Naive thymus-derived CD8-positive, alpha-beta T cell (primary cell): Measurements from ENCODE around the gene PRAMEF26. TPM values are rescaled to one million over a fixed set of nuclear protein-coding genes. Genes with fewer than 3 reads are reported as not detected.
"Not testable (repeated sequence)": the region's sequence is repeated elsewhere in the genome, so short reads cannot be mapped to it uniquely, and the experiment has no call there.

Experiments used
- ATAC-seq, 2 donors: fragments of 150-1000 bp; cut with Tn5 transposase in 1 of 2; sonication (Bioruptor Pico), chemical (Tn5 transposase) in 1 of 2; 1 replicate in 1 of 2; 2 replicates in 1 of 2; pipeline ENCODE4 v1.10.0; 2021; ENCODE audit warnings: mild to moderate bottlenecking in 2 of 2, moderate library complexity in 2 of 2
- POLR2A ChIA-PET: fragments of 350-600 bp; sonication (Branson Sonifier 250); formaldehyde crosslinking; loops from one replicate; lab custom pipeline; 2021; ENCODE audit warnings: antibody characterized with exemption; lab: Charles Lee
- DNase-seq, 10 donors: peaks; one replicate each; pipeline versions ENCODE4 v3.0.0 to v3.0.0-alpha.2; 2020 to 2022
- H3K27ac Mint-ChIP-seq, 10 donors: one replicate each; pipeline ENCODE4 v1.8.0; 2020 to 2022; ENCODE audit warnings: mild to moderate bottlenecking in 10 of 10, mixed read lengths in 10 of 10, moderate library complexity in 4 of 10, inconsistent platforms in 1 of 10
- H3K27me3 Mint-ChIP-seq, 5 donors: one replicate each; pipeline ENCODE4 v1.8.0; 2021 to 2022; ENCODE audit warnings: mixed read lengths in 5 of 5
- H3K36me3 Mint-ChIP-seq, 3 donors: one replicate each; pipeline ENCODE4 v1.8.0; 2020 to 2022; ENCODE audit warnings: mixed read lengths in 3 of 3, mild to moderate bottlenecking in 2 of 3, inconsistent platforms in 1 of 3
- H3K4me1 Mint-ChIP-seq, 4 donors: one replicate each; pipeline ENCODE4 v1.8.0; 2021 to 2022; ENCODE audit warnings: mixed read lengths in 4 of 4
- H3K4me3 Mint-ChIP-seq, 10 donors: one replicate each; pipeline ENCODE4 v1.8.0; 2020 to 2022; ENCODE audit warnings: mild to moderate bottlenecking in 10 of 10, mixed read lengths in 10 of 10, moderate library complexity in 6 of 10, inconsistent platforms in 1 of 10
- H3K9me3 Mint-ChIP-seq, 9 donors: one replicate each; pipeline ENCODE4 v1.8.0; 2020 to 2022; ENCODE audit warnings: mixed read lengths in 9 of 9, mild to moderate bottlenecking in 3 of 9, inconsistent platforms in 1 of 9, moderate library complexity in 1 of 9
- polyA plus RNA-seq, 3 donors: library from polyadenylated mRNA; unstranded; fragments of 300-500 nt; fragmentation: Illumina TruSeq; gene quantifications; one replicate each; pipeline ENCODE4 v1.2.3, GENCODE V29; 2021
- total RNA-seq, 8 experiments: library from RNA in 2 of 8; stranded (reverse) in 2 of 8; gene quantifications; one replicate each; pipeline ENCODE4 v1.2.3 and lab custom pipeline; 2021 to 2026

PRAMEF26 gene
- total RNA-seq = not detected
- not detected for polyA plus RNA-seq
- total RNA-seq (lab: John Stamatoyannopoulos, UW) = 0 reads per million in 6 experiments

DNA sequence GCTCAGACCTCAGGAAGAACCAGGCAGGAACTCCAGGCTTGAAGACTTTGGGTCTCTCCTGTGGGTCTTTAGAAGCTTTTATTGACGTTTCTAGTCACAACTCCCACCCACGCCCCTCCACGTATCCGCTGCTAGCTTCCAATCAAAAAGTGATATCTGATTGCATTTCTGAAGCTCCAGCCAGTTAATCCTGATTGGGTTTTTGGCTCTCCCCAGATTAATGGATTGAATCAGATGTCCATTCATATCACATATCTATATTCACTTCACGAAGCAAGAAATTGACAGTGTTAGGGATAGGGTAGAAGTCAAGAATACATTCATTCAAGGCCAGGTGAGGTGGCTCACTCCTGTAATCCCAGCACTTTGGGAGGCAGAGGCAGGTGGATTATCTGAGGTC lies at the start of gene PRAMEF26:
TSS of gene PRAMEF26 (minus strand) at position 101 of the 400 bp plus-strand sequence. CDS start 2,914 bp downstream, outside the sequence.
- H3K9me3 Mint-ChIP-seq, H3K27ac Mint-ChIP-seq, H3K4me1 Mint-ChIP-seq, DNase-seq, H3K4me3 Mint-ChIP-seq, POLR2A ChIA-PET, H3K36me3 Mint-ChIP-seq, H3K27me3 Mint-ChIP-seq, ATAC-seq: not testable (repeated sequence)

DNA sequence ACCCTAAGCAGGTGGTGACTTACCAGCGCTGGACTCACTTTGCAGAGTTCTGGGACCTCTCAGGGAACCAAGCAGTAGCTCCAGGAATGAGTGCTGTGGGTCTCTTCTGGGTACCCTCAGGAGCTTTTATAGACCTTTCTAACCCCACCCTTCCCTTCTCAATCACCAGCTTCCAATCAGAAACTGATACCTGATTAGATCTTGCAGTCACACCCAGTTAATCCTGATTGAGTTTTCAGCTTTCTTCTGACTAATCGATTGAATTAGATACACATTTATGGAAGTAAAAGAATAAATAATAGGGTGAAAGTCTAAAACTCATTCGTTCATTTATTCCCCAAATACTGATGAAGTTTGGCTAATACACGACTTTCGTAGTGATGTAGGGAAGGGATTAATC lies 45.5 kb upstream of the PRAMEF26 start, which contains the start of gene PRAMEF13:
TSS of gene PRAMEF13 (minus strand) at position 101 of the 400 bp plus-strand sequence. CDS start 1,820 bp downstream, outside the sequence.
- H3K4me3 Mint-ChIP-seq = not testable (repeated sequence)

DNA sequence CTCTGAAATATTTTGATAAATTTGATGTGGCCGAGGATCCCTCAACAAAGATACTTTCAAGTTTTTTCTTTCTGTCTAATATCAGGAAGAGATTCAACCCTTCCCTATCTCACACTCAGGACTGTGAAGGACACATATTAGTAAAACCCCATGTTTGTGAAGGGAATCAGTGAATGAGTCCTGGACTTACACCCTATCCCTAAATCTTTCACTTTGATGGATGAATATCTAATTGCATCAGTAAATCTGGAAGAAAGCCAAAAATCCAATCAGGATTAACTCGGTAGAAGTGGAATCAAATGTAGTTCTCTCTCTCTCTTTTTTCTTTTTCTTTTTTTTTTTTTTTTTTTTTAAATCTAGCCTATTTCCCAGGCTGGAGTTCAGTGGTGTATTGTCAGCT lies 15.7 kb upstream of the PRAMEF26 start, which contains the start of gene PRAMEF9:
TSS of gene PRAMEF9 (plus strand) at position 301 of the 400 bp plus-strand sequence. CDS start 3,433 bp downstream, outside the sequence.
- H3K4me3 Mint-ChIP-seq, DNase-seq, H3K4me1 Mint-ChIP-seq, POLR2A ChIA-PET, H3K9me3 Mint-ChIP-seq, ATAC-seq, H3K36me3 Mint-ChIP-seq, H3K27ac Mint-ChIP-seq, H3K27me3 Mint-ChIP-seq: not testable (repeated sequence)

More for the DNA sequence above, 45.5 kb upstream of the PRAMEF26 start, which contains the start of gene PRAMEF13:
- ATAC-seq, H3K4me1 Mint-ChIP-seq, POLR2A ChIA-PET, H3K9me3 Mint-ChIP-seq, H3K36me3 Mint-ChIP-seq, H3K27me3 Mint-ChIP-seq, H3K27ac Mint-ChIP-seq, DNase-seq: not testable (repeated sequence)

DNA sequence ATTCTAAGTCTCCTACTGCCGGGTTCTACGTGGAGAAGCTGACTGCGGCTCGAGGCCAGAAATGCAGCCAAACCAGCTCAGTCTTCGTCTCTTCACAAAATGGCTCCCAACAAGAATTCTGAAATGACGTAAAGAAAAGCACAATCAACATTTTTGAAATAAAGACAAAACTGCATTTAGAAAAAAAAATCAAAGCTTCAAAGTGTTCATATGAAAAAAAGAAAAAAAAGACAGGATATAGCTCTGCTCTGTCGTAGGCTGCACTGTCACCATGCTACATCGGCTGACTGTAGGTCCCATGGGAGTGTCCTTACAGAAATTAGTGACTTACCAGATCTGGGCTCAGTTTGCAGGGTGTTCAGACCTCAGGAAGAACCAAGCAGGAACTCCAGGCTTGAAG lies 9.7 kb upstream of the PRAMEF26 start, which contains the start of gene HNRNPCL4:
TSS of gene HNRNPCL4 (minus strand) at position 101 of the 400 bp plus-strand sequence. CDS start 164 bp downstream, outside the sequence.
- H3K9me3 Mint-ChIP-seq, ATAC-seq, POLR2A ChIA-PET, H3K4me1 Mint-ChIP-seq, H3K36me3 Mint-ChIP-seq, H3K27ac Mint-ChIP-seq, DNase-seq, H3K27me3 Mint-ChIP-seq, H3K4me3 Mint-ChIP-seq: not testable (repeated sequence)

DNA sequence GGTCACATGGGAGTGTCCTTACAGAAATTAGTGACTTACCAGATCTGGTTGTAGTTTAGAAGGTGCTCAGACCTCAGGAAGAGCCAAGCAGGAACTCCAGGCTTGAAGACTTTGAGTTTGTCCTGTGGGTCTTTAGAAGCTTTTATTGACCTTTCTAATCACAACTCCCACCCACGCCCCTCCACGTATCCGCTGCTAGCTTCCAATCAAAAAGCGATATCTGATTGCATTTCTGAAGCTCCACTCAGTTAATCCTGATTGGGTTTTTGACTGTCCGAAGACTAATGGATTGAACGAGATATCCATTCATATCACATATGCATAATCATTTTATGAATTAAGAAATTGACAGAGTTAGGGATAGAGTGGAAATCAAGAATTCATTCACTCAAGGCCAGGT lies 39.1 kb downstream of the PRAMEF26 start, which contains the start of gene HNRNPCL2:
TSS of gene HNRNPCL2 (minus strand) at position 101 of the 400 bp plus-strand sequence. CDS start 454 bp downstream, outside the sequence.
- H3K9me3 Mint-ChIP-seq, H3K36me3 Mint-ChIP-seq, H3K4me3 Mint-ChIP-seq, ATAC-seq, H3K4me1 Mint-ChIP-seq, POLR2A ChIA-PET, DNase-seq, H3K27ac Mint-ChIP-seq: not testable (repeated sequence)
- H3K27me3 Mint-ChIP-seq = peaks cover 0 to 14% (median 4%) of the 10 kb centered on the region in 5 donors

Other genes starting within 250 kb of the PRAMEF26 start
- not detected for gene PRAMEF7, start 239.4 kb downstream of the PRAMEF26 start, total RNA-seq
- gene PRAMEF7, start 239.4 kb downstream of the PRAMEF26 start, polyA plus RNA-seq = not detected
- not detected for gene PRAMEF6, start 208.4 kb downstream of the PRAMEF26 start, total RNA-seq
- not detected for gene PRAMEF6, start 208.4 kb downstream of the PRAMEF26 start, polyA plus RNA-seq
- gene PRAMEF27, start 99.4 kb downstream of the PRAMEF26 start, total RNA-seq = not detected
- gene PRAMEF27, start 99.4 kb downstream of the PRAMEF26 start, polyA plus RNA-seq = not detected
- gene HNRNPCL3, start 95.2 kb downstream of the PRAMEF26 start, total RNA-seq = not detected
- gene HNRNPCL3, start 95.2 kb downstream of the PRAMEF26 start, polyA plus RNA-seq = not detected
- not detected for gene PRAMEF25, start 85.2 kb downstream of the PRAMEF26 start, total RNA-seq
- not detected for gene PRAMEF25, start 85.2 kb downstream of the PRAMEF26 start, polyA plus RNA-seq
- not detected for gene HNRNPCL2, start 39.2 kb downstream of the PRAMEF26 start, total RNA-seq
- not detected for gene HNRNPCL2, start 39.2 kb downstream of the PRAMEF26 start, polyA plus RNA-seq
- gene HNRNPCL4, start 9.6 kb upstream of the PRAMEF26 start, total RNA-seq = not detected
- gene HNRNPCL4, start 9.6 kb upstream of the PRAMEF26 start, polyA plus RNA-seq = not detected
- gene PRAMEF9, start 15.8 kb upstream of the PRAMEF26 start, total RNA-seq = not detected
- not detected for gene PRAMEF9, start 15.8 kb upstream of the PRAMEF26 start, polyA plus RNA-seq
- not detected for gene PRAMEF13, start 45.4 kb upstream of the PRAMEF26 start, total RNA-seq
- gene PRAMEF13, start 45.4 kb upstream of the PRAMEF26 start, polyA plus RNA-seq = not detected
- not detected for gene PRAMEF18, start 70.1 kb upstream of the PRAMEF26 start, total RNA-seq
- not detected for gene PRAMEF18, start 70.1 kb upstream of the PRAMEF26 start, polyA plus RNA-seq
- gene PRAMEF5, start 98.2 kb upstream of the PRAMEF26 start, total RNA-seq = not detected
- not detected for gene PRAMEF5, start 98.2 kb upstream of the PRAMEF26 start, polyA plus RNA-seq
- gene PRAMEF8, start 129.1 kb upstream of the PRAMEF26 start, total RNA-seq = not detected
- not detected for gene PRAMEF8, start 129.1 kb upstream of the PRAMEF26 start, polyA plus RNA-seq
- not detected for gene PRAMEF33, start 147.5 kb upstream of the PRAMEF26 start, total RNA-seq
- not detected for gene PRAMEF33, start 147.5 kb upstream of the PRAMEF26 start, polyA plus RNA-seq
- gene PRAMEF15, start 159.6 kb upstream of the PRAMEF26 start, total RNA-seq = not detected
- not detected for gene PRAMEF15, start 159.6 kb upstream of the PRAMEF26 start, polyA plus RNA-seq
- not detected for gene PRAMEF14, start 191.1 kb upstream of the PRAMEF26 start, total RNA-seq
- not detected for gene PRAMEF14, start 191.1 kb upstream of the PRAMEF26 start, polyA plus RNA-seq
- gene PRAMEF19, start 215.9 kb upstream of the PRAMEF26 start, total RNA-seq = not detected
- not detected for gene PRAMEF19, start 215.9 kb upstream of the PRAMEF26 start, polyA plus RNA-seq
- gene PRAMEF17, start 233.6 kb upstream of the PRAMEF26 start, total RNA-seq = not detected
- not detected for gene PRAMEF17, start 233.6 kb upstream of the PRAMEF26 start, polyA plus RNA-seq